NCI-H1694 (cell line): ENCODE measurements around the gene BTBD19.

Source experiments
- DNase-seq: peaks from one replicate; lab custom pipeline; 2025; lab: John Stamatoyannopoulos, UW

The BTBD19 gene

DNA sequence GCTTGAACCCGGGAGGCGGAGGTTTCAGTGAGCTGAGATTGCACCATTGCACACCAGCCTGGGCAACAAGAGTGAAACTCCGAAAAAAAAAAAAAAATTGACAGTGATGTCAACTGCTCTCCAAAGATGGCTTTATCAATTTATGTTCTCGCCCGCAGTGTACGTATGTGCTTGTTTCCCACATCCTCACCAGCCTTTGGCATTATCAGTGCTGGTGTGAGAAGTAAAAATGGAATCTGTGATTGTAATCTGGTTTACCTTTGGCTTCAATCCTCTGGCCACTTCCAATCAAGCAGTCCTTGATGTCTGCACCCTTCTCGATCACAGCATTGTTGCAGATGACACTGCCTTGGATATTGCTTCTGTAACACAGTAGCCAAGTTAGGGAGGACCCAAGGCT, 49.1 kb downstream of the BTBD19 start:
- DNase-seq: no peak

DNA sequence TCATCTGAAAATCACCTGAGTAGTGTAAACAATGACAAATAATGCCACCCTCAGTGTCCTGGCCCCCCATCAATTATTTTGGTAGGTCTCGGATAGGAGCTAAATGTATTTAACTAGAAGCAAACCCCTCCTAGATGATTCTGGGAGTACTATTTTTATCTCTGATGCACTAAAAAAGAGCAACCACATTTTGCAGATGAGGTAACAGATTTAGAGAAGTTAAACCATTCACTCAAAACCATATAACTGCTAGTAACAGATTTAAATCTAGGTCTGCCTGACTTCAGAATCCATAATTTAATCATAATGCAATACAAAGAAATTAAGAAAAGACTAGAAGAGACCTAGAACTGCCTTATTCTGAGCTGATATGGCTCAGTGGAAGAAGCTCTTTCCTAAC, 52.0 kb downstream of the BTBD19 start:
- no peak for DNase-seq

DNA sequence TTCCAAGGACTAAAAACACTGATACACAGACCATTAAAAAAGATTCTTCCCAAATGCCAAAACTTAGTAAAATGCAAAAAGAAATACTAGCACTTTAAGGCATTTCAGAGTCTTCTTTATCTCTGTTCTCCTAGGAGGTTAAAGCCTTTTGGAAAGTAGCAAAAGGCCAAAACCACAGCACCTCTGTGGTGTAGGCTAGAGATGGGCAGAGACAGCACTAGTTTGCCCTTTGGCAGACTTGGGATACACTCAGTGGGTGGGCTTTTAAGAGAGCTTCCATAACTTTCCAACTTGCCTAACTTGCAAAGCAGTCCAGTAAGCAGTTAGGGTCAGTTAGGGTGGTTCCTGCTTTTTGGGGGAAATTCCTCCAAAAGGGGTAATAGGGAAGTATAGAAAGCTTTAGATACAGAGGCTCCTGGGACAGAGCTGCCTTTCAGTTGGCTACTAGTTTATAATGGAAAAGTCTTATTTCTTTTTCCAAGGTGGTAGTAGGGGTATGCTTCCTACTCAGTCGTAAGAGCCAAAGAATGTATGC, 52.6 kb downstream of the BTBD19 start:
- no peak for DNase-seq

DNA sequence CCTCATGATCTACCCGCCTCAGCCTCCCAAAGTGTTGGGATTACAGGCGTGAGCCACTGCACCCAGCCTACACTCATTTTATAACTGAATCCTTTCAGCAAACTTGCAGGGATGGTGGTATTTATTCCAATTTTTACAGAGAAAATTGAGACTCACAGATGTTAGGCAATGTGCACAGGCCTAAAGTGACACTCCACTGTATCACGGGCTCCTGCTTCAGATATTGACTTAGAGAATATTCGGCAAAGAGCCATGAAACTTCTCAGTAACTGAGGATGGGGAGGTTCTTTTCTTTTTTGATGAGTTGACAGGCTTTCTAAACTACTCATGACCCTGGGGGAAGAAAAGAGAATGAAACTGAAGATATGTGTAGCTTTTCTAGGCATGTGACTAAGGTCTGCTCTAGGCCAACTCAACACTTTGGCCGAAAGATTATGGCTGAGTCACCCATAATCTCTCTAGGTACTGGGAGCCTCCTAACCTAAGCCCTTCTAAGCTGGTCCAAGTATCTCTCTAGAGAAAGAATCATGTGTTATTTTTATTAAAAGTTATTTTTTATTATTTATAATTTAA, 54.6 kb downstream of the BTBD19 start:
- no peak for DNase-seq
